ENCODE results near the gene RHBDF2.
"Not testable (repeated sequence)": the region's sequence is repeated elsewhere in the genome, so short reads cannot be mapped to it uniquely, and the experiment has no call there.

Gene RHBDF2

DNA sequence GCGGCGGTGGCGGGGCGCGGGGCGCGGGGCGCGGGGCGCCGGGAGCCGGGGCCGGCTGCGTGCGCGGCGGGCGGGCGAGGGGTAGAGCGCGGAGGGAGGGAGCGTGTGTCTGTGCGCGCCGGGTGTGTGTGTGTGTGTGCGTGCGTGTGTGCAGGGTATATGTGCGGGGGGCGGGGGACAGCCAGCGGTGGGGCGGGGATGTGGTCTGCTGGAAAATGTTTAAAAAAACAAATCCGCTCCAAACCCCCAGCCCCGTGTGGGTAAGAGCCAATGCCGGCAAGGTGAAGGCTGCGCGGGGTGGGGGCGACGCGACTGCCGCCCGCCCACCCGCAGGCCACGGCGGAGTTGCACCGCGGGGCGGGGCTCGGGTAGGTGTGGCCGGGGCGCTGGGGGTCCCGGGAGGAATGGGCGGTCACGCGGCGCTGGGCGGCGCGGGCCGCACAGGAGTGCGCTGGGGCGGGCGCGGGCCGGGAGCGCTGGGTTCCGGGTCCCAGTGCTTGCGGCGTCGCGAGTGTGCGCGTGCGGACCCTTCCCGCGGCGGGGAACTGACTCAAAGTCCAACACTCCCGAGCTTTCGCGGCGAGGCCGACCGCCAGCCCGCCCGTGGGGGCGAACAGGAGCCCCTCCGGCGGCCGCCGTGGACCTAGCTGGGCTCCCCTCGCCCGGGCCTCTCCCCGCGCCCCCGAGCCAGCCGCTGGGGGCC is 36.5 kb upstream of the RHBDF2 start, which contains the start of gene CYGB:
Gene CYGB (minus strand): TSS at position 132 of the 703 bp plus-strand sequence. CDS start 167 bp downstream, outside the sequence.
- Histone ChIP-seq H3K27me3 (ENCODE audit: control insufficient read depth in 2 of 2, insufficient read depth in 2 of 2, low read length in 2 of 2) (peaks cover 20 to 21% of the 10 kb centered on the region in 2 donors), H3K36me3 (ENCODE audit: control insufficient read depth in 2 of 2, insufficient read depth in 2 of 2, low read length in 2 of 2) (no peaks in the 10 kb centered on the region), H3K4me1 (ENCODE audit: control insufficient read depth in 2 of 2, insufficient read depth in 2 of 2, low read length in 2 of 2) (peaks cover 14 to 16% of the 10 kb centered on the region in 2 donors), H3K4me3 (ENCODE audit: low read length in 2 of 2) (peak within 1 kb of the TSS; percentile 40 to 52), H3K9me3 (ENCODE audit: control insufficient read depth in 2 of 2, low read length in 2 of 2) (no peaks in the 10 kb centered on the region), H3K27ac (ENCODE audit: low read depth in 2 of 2, low read length in 2 of 2) (peak within 1 kb of the TSS; percentile 48 to 49), H3K9ac (ENCODE audit: low read depth in 1 of 2, low read length in 2 of 2) (peak within 1 kb of the TSS; percentile 47 to 64)

DNA sequence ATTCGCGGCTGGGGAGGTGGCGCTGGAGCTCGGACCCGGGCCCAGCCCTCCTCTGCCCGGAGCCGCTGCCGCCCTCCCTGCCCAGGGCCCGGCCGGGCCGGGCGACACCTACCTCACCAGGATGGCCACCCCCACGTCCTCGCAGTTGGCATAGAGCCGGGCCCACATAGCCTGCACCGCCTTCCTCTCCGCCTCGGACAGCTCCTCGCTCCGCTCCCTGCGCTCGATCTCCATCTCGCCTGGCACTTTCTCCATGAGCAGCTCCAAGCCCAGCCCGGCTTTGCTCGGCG is 36.0 kb upstream of the RHBDF2 start:
- Histone ChIP-seq H3K36me3 (ENCODE audit: control insufficient read depth in 2 of 2, insufficient read depth in 2 of 2, low read length in 2 of 2) (no peaks in the 10 kb centered on the region), H3K4me1 (ENCODE audit: control insufficient read depth in 2 of 2, insufficient read depth in 2 of 2, low read length in 2 of 2) (peaks cover 14 to 17% of the 10 kb centered on the region in 2 donors), H3K27ac (ENCODE audit: low read depth in 2 of 2, low read length in 2 of 2) (peak overlapping the region; percentile 46 to 48), H3K9ac (ENCODE audit: low read depth in 1 of 2, low read length in 2 of 2) (peak overlapping the region in 1 of 2 donors; percentile 64), H3K27me3 (ENCODE audit: control insufficient read depth in 2 of 2, insufficient read depth in 2 of 2, low read length in 2 of 2) (peaks cover 20 to 21% of the 10 kb centered on the region in 2 donors), H3K4me3 (ENCODE audit: low read length in 2 of 2) (peak overlapping the region; percentile 33 to 52), H3K9me3 (ENCODE audit: control insufficient read depth in 2 of 2, low read length in 2 of 2) (no peaks in the 10 kb centered on the region)

DNA sequence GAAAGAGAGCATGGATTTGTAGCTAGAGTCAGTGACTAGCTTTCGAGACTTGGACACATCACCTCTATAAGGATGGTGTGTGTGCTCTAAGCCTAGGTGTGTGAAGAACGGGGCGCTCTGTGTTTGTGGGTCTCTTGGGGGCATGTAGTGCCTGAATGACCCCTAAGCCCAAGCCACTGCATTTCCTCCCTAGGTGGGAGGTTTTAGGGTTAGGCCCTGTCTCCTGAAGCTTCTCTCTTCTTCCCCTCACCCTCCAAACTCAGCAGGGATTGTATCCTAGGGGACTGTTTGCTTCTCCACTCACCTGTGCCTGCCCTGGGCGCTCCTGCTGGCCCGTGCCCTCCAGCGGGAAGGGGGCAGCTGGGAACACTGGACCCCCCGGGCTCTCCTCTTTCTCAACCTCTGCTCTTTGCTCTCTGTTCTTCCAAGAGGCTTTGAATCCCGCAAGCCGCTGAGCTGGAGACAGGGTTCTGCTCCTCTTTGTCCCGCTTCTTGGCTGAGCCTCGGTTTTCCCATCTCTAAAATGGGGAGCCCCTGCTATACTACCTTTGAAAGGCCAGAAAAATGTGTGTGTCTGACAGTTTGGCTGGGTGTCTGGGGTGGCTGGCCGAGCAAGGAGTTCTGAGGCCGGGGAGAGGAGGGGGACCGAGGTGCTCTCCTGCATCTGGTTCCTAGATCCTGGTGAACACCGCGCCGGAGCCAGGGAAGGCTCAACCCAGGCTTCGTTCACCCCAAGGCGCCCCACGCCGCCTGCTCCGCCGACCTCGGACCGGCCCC is 35.5 kb upstream of the RHBDF2 start:
- peak overlapping the region; percentile 46 to 48 for H3K27ac ChIP-seq (ENCODE audit: low read depth in 2 of 2, low read length in 2 of 2)
- no peaks in the 10 kb centered on the region for H3K36me3 ChIP-seq (ENCODE audit: control insufficient read depth in 2 of 2, insufficient read depth in 2 of 2, low read length in 2 of 2)
- H3K27me3 ChIP-seq (ENCODE audit: control insufficient read depth in 2 of 2, insufficient read depth in 2 of 2, low read length in 2 of 2), result peaks cover 20 to 21% of the 10 kb centered on the region in 2 donors
- no peaks in the 10 kb centered on the region for H3K9me3 ChIP-seq (ENCODE audit: control insufficient read depth in 2 of 2, low read length in 2 of 2)
- peaks cover 14 to 17% of the 10 kb centered on the region in 2 donors for H3K4me1 ChIP-seq (ENCODE audit: control insufficient read depth in 2 of 2, insufficient read depth in 2 of 2, low read length in 2 of 2)
- peak overlapping the region; percentile 47 to 64 for H3K9ac ChIP-seq (ENCODE audit: low read depth in 1 of 2, low read length in 2 of 2)
- peak overlapping the region; percentile 40 to 52 for H3K4me3 ChIP-seq (ENCODE audit: low read length in 2 of 2)

DNA sequence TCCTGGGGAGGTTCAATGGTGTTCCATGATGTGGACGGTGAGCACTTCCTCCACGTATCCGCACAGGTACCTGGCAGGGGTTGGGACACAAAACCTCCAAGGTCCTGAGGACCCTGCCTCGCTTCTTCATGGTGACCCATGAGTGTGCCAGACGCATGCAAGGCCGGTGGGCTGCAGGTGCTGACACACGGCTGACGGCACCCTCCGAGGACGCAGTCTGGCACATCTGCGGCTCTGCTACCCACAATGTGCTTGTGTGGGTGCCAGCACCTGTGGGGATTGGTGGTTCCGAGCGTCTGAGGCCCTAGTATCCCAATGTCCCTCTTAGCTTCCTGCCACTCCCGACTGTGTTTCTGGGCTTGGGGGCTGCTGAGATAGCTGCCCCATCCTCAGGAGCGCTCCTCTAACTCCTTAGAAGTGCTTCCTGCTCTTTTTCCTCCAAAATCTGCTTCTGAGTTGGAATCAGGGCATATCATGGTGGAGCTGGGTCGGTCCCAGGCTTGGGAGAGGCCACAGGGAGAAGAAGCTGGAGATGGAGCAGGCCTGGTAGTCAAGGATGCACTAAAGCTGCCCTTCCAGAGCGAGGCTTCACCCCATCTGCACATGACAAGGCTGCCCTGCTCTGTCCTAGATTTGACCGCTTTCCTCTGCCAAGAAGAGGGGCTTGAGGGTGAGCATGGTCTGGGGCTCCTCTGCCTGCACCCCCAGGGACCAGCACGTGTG is 34.7 kb upstream of the RHBDF2 start:
- Histone ChIP-seq H3K9me3 (ENCODE audit: control insufficient read depth in 2 of 2, low read length in 2 of 2) (no peaks in the 10 kb centered on the region), H3K36me3 (ENCODE audit: control insufficient read depth in 2 of 2, insufficient read depth in 2 of 2, low read length in 2 of 2) (no peaks in the 10 kb centered on the region), H3K9ac (ENCODE audit: low read depth in 1 of 2, low read length in 2 of 2) (peak overlapping the region; percentile 7 to 52), H3K4me1 (ENCODE audit: control insufficient read depth in 2 of 2, insufficient read depth in 2 of 2, low read length in 2 of 2) (peaks cover 19 to 21% of the 10 kb centered on the region in 2 donors), H3K27me3 (ENCODE audit: control insufficient read depth in 2 of 2, insufficient read depth in 2 of 2, low read length in 2 of 2) (peaks cover 20 to 21% of the 10 kb centered on the region in 2 donors), H3K4me3 (ENCODE audit: low read length in 2 of 2) (peak overlapping the region; percentile 40 to 52), H3K27ac (ENCODE audit: low read depth in 2 of 2, low read length in 2 of 2) (peak overlapping the region; percentile 46 to 48)

DNA sequence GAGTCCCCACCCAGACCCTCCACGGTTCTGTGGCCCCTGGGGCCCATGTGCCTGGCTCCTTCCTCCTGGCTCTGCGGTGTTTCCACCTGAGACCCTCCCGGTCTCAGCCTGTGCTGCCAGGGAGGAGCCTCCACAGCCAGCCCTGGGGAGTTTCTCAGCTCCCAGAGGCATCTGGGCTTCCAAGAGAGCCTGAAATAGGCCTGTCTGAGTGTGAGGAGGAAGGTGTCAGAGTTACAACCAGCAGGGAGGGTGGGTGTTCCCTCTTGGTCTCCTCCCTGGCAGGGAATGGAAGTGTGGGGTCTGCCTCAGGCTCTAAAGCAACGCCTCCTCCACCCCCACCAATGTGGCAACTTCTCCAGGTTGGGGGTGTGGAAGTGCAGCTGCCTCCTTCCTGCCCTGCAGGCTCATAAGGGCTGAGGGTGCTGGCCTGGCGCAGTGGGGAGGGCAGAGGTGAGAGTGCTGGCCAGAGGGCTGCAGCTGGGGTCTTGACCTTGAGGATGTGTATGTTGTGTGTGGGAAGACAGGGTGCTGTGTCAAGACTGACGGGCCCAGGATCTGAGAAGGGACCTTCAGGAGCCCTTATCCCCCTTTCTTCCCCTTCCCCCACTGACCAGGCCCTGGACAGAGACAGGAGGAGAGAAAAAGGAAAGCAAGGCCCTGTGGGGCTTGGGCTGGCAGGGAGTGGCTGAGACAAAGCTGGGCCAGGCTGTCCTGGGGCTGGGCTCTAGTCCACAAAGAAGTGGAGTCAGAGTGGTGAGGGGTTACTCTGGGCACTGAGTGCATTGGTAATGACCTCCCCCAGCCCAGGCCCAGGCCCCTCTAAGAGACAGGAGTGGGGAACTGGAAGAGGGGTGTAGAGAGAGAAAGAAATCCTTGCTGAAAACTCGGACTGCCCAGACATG is 33.9 kb upstream of the RHBDF2 start:
- H3K9me3 ChIP-seq (ENCODE audit: control insufficient read depth in 2 of 2, low read length in 2 of 2), result no peaks in the 10 kb centered on the region
- H3K4me1 ChIP-seq (ENCODE audit: control insufficient read depth in 2 of 2, insufficient read depth in 2 of 2, low read length in 2 of 2), result peaks cover 22 to 24% of the 10 kb centered on the region in 2 donors
- peaks cover 20 to 21% of the 10 kb centered on the region in 2 donors for H3K27me3 ChIP-seq (ENCODE audit: control insufficient read depth in 2 of 2, insufficient read depth in 2 of 2, low read length in 2 of 2)
- H3K9ac ChIP-seq (ENCODE audit: low read depth in 1 of 2, low read length in 2 of 2), result no peak overlapping the region
- peak overlapping the region in 1 of 2 donors; percentile 52 for H3K4me3 ChIP-seq (ENCODE audit: low read length in 2 of 2)
- H3K27ac ChIP-seq (ENCODE audit: low read depth in 2 of 2, low read length in 2 of 2), result peak overlapping the region in 1 of 2 donors; percentile 48
- no peaks in the 10 kb centered on the region for H3K36me3 ChIP-seq (ENCODE audit: control insufficient read depth in 2 of 2, insufficient read depth in 2 of 2, low read length in 2 of 2)

DNA sequence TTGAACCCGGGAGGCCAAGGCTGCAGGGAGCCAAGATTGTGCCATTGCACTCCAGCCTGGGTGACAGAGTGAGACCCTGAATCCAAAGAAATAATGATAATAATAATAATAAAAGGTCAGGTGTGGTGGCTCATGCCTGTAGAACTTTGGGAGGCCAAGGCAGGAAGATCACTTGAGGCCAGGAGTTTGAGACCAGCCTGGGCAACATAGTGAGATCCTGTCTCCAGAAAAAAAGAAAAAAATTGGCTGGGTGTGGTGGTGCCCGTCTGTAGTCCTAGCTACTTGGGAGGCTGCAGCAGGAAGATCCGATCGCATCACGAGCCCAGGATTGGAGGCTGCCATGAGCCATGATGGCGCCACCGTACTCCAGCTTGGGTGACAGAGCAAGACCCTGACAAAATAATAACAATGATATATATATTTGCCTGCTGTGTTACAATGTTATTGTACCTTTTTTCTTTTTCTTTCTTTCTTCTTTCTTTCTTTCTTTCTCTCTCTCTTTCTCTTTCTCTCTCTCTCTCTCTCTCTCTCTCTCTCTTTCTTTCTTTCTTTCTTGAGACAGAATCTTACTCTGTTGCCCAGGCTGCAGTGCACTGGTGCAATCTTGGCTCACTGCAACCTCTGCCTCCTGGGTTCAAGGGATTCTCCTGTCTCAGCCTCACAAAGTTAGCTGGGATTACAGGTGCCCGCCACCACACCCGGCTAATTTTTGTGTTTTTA is 32.6 kb upstream of the RHBDF2 start:
- peaks cover 32 to 36% of the 10 kb centered on the region in 2 donors for H3K4me1 ChIP-seq (ENCODE audit: control insufficient read depth in 2 of 2, insufficient read depth in 2 of 2, low read length in 2 of 2)
- not testable (repeated sequence) for H3K9ac ChIP-seq (ENCODE audit: low read depth in 1 of 2, low read length in 2 of 2); H3K4me3 ChIP-seq (ENCODE audit: low read length in 2 of 2); H3K9me3 ChIP-seq (ENCODE audit: control insufficient read depth in 2 of 2, low read length in 2 of 2); H3K36me3 ChIP-seq (ENCODE audit: control insufficient read depth in 2 of 2, insufficient read depth in 2 of 2, low read length in 2 of 2); H3K27ac ChIP-seq (ENCODE audit: low read depth in 2 of 2, low read length in 2 of 2)
- H3K27me3 ChIP-seq (ENCODE audit: control insufficient read depth in 2 of 2, insufficient read depth in 2 of 2, low read length in 2 of 2), result peaks cover 13 to 16% of the 10 kb centered on the region in 2 donors

DNA sequence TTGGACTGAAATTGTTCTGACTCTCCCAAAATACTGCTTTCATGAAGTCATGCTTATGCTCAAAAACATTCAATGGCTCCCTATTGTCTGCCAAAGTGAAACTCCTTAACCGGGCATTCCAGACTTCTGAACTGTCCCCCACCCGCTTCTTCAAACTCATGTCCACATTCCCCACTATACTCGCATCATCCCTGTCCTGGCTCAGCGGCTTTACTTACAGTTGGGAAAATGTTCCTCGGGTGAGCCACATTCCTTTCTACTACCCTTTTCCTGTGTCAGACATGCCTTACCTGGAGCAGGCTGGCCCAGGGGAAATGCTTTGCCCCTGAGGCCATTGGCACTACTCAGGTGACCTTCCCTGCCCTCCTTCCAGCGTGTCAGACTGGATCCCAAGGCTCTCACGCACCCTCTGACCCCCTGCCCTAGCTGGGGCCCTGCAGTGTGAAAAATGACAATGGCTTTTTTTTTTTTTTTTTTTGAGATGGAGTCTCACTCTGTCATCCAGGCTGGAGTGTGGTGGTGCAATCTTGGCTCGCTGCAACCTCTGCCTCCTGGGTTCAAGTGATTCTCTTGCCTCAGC is 30.9 kb upstream of the RHBDF2 start:
- peak overlapping the region in 1 of 2 donors; percentile 43 for H3K27ac ChIP-seq (ENCODE audit: low read depth in 2 of 2, low read length in 2 of 2)
- peaks cover 7 to 10% of the 10 kb centered on the region in 2 donors for H3K27me3 ChIP-seq (ENCODE audit: control insufficient read depth in 2 of 2, insufficient read depth in 2 of 2, low read length in 2 of 2)
- H3K4me1 ChIP-seq (ENCODE audit: control insufficient read depth in 2 of 2, insufficient read depth in 2 of 2, low read length in 2 of 2), result peaks cover 37 to 44% of the 10 kb centered on the region in 2 donors

DNA sequence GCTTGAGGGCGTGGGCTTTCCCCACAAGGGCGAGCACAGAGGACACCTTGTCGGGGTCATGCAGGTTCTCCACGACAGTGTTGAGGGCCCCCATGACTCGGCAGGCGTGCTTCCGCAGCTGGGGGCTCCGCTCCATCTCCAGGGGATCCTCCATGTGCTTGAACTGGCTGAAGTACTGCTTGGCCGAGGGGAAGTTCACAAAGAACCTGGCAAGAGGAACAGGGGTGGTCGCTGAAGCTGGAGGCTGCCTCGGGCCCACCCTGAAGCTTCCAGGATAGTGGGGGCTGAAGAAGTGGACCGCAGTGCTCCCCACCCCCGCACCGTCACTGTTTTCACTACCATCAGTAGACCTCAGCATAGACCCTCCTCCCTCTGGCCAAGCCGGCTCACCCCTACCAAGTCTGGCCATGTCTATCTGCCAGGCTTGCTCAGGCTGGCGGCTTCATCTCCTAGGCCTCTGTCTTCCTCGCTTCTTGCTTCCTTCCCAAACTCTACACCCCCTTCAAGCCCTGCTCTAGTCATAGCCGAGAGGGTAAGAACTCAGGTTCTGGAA is 30.3 kb upstream of the RHBDF2 start:
- no peak overlapping the region for H3K4me3 ChIP-seq (ENCODE audit: low read length in 2 of 2)
- no peaks in the 10 kb centered on the region for H3K36me3 ChIP-seq (ENCODE audit: control insufficient read depth in 2 of 2, insufficient read depth in 2 of 2, low read length in 2 of 2)
- peak overlapping the region; percentile 73 to 86 for H3K27ac ChIP-seq (ENCODE audit: low read depth in 2 of 2, low read length in 2 of 2)
- H3K27me3 ChIP-seq (ENCODE audit: control insufficient read depth in 2 of 2, insufficient read depth in 2 of 2, low read length in 2 of 2), result peaks cover 5 to 6% of the 10 kb centered on the region in 2 donors
- no peak overlapping the region for H3K9ac ChIP-seq (ENCODE audit: low read depth in 1 of 2, low read length in 2 of 2)
- peaks cover 35 to 44% of the 10 kb centered on the region in 2 donors for H3K4me1 ChIP-seq (ENCODE audit: control insufficient read depth in 2 of 2, insufficient read depth in 2 of 2, low read length in 2 of 2)
- H3K9me3 ChIP-seq (ENCODE audit: control insufficient read depth in 2 of 2, low read length in 2 of 2), result no peaks in the 10 kb centered on the region

More for the DNA sequence above, 30.9 kb upstream of the RHBDF2 start:
- H3K4me3 ChIP-seq (ENCODE audit: low read length in 2 of 2), result no peak overlapping the region
- H3K36me3 ChIP-seq (ENCODE audit: control insufficient read depth in 2 of 2, insufficient read depth in 2 of 2, low read length in 2 of 2), result no peaks in the 10 kb centered on the region
- H3K9me3 ChIP-seq (ENCODE audit: control insufficient read depth in 2 of 2, low read length in 2 of 2), result no peaks in the 10 kb centered on the region
- no peak overlapping the region for H3K9ac ChIP-seq (ENCODE audit: low read depth in 1 of 2, low read length in 2 of 2)
